DND-41 (cell line): Measurements from ENCODE around the gene SRPRB.

Experiments used
- ATAC-seq: fragments of 200-7000 bp; cut with Tn5 transposase; 3 replicates; pipeline ENCODE4 v1.9.1; 2021; ENCODE audit warnings: low read depth; ENCODE audit not compliant: insufficient read depth
- DNase-seq: peaks from one replicate; pipeline ENCODE4 v3.0.0-alpha.2; 2020
- H2AFZ ChIP-seq: 2 replicates; pipeline ENCODE4 v1.6.0; 2012; ENCODE audit warnings: low read depth, low read length
- H3K27ac ChIP-seq: 2 replicates; pipeline ENCODE4 v1.5.1; 2012; ENCODE audit warnings: low read length, inconsistent platforms
- H3K27me3 ChIP-seq: fragments of 200-600 bp; sonication (generic); 2 replicates; pipeline ENCODE4 v1.6.0; 2012; ENCODE audit warnings: low read length, mild to moderate bottlenecking, inconsistent platforms; ENCODE audit not compliant: insufficient read depth, poor library complexity
- H3K36me3 ChIP-seq: 2 replicates; pipeline ENCODE4 v1.5.1; 2012; ENCODE audit warnings: low read length, inconsistent platforms; ENCODE audit not compliant: insufficient read depth
- H3K4me1 ChIP-seq: 2 replicates; pipeline ENCODE4 v1.5.1; 2012; ENCODE audit warnings: mild to moderate bottlenecking, low read length; ENCODE audit not compliant: insufficient read depth
- H3K4me2 ChIP-seq: 2 replicates; pipeline ENCODE4 v1.6.0; 2012; ENCODE audit warnings: mild to moderate bottlenecking, moderate library complexity, low read length, inconsistent platforms; ENCODE audit not compliant: insufficient read depth
- H3K4me3 ChIP-seq, 2 experiments: fragments of 200-600 bp in 1 of 2; shearing (Covaris generic) in 1 of 2; 2 replicates each; pipeline ENCODE4 v1.5.1; 2012 to 2016; ENCODE audit warnings: inconsistent platforms in 2 of 2, low read length in 2 of 2, mild to moderate bottlenecking in 2 of 2, low read depth in 1 of 2, moderate library complexity in 1 of 2
- H3K79me2 ChIP-seq: 2 replicates; pipeline ENCODE4 v1.6.0; 2012; ENCODE audit warnings: low read length, inconsistent platforms; ENCODE audit not compliant: insufficient read depth
- H3K9ac ChIP-seq: 2 replicates; pipeline ENCODE4 v1.6.0; 2012; ENCODE audit warnings: low read depth, mild to moderate bottlenecking, inconsistent platforms, low read length, moderate library complexity
- H3K9me3 ChIP-seq: 2 replicates; pipeline ENCODE4 v1.5.1; 2012; ENCODE audit warnings: low read length, moderate library complexity, mild to moderate bottlenecking, inconsistent platforms; ENCODE audit not compliant: insufficient read depth, severe bottlenecking
- H4K20me1 ChIP-seq: 2 replicates; pipeline ENCODE4 v1.6.0; 2012; ENCODE audit warnings: low read length; ENCODE audit not compliant: insufficient read depth
- EZH2 ChIP-seq: IDR thresholded peaks from 3 replicates; pipeline ENCODE4 v1.6.1; 2012; ENCODE audit warnings: borderline replicate concordance, low read depth, mild to moderate bottlenecking, moderate library complexity, low read length, inconsistent platforms; ENCODE audit not compliant: severe bottlenecking
- TF ChIP-seq, protein P1 (sequence below): IDR thresholded peaks from 2 replicates; pipeline ENCODE4 v1.5.1; 2012; ENCODE audit warnings: borderline replicate concordance, low read length, moderate library complexity, mild to moderate bottlenecking; ENCODE audit not compliant: poor library complexity, severe bottlenecking; ENCODE audit errors: extremely low read depth

SRPRB gene

DNA sequence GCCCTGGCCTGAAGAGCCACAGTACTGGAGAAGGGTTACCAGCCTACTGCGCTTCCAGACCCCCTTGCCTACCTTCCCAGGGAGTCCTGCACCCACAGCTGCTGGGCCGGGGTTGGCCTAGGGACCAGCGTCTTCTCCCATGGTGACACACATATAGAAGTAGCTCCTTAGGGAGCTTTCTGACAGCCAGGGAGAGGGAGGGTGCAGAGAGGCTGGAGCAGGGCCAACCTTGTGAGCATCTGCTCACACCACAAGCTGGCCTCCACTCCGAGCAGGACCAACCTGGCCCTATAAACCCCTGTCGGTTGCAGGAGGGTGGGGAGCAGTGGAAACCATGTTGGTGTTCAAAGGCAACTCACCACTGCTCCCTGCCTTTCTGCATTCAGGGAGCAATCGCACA, 35.2 kb downstream of the SRPRB start:
- Histone ChIP-seq H3K36me3 (no peaks in the 10 kb centered on the region), H3K27me3 (peaks cover 3% of the 10 kb centered on the region), H3K9me3 (no peaks in the 10 kb centered on the region), H3K4me3 (no peak overlapping the region), H3K9ac (no peak overlapping the region), H3K27ac (no peak overlapping the region), H3K4me2 (no peak overlapping the region), H3K4me1 (no peaks in the 10 kb centered on the region), H4K20me1 (no peaks in the 10 kb centered on the region), H2AFZ (no peak overlapping the region), H3K79me2 (no peaks in the 10 kb centered on the region)
- no peak for TF ChIP-seq EZH2
- TF ChIP-seq, protein P1, sequence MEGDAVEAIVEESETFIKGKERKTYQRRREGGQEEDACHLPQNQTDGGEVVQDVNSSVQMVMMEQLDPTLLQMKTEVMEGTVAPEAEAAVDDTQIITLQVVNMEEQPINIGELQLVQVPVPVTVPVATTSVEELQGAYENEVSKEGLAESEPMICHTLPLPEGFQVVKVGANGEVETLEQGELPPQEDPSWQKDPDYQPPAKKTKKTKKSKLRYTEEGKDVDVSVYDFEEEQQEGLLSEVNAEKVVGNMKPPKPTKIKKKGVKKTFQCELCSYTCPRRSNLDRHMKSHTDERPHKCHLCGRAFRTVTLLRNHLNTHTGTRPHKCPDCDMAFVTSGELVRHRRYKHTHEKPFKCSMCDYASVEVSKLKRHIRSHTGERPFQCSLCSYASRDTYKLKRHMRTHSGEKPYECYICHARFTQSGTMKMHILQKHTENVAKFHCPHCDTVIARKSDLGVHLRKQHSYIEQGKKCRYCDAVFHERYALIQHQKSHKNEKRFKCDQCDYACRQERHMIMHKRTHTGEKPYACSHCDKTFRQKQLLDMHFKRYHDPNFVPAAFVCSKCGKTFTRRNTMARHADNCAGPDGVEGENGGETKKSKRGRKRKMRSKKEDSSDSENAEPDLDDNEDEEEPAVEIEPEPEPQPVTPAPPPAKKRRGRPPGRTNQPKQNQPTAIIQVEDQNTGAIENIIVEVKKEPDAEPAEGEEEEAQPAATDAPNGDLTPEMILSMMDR = no peak
- ATAC-seq = no peak
- no peak for DNase-seq

DNA sequence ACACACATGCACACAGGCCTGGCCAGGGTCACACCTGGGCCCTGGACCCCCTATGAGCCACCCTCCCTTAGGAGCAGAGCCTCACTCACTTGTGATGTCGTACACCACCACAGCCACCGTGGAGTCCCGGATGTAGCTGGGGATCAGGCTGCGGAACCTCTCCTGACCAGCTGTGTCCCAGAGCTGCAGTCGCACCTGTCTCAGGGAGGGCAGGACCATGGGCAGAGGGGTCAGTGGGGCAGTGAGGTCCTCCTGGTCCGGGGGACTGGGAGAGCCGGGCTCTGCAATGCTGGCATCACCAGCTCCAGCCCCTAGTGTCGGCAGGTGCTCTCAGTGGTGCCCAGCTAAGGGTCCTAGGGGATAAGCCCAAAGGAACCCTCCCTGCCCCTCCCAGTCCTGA, 35.6 kb downstream of the SRPRB start:
- H3K4me3 ChIP-seq = no peak overlapping the region
- DNase-seq (no peak), ATAC-seq (no peak)
- H3K27ac ChIP-seq = no peak overlapping the region
- peaks cover 3% of the 10 kb centered on the region for H3K27me3 ChIP-seq
- no peaks in the 10 kb centered on the region for H3K9me3 ChIP-seq
- H4K20me1 ChIP-seq = no peaks in the 10 kb centered on the region
- no peaks in the 10 kb centered on the region for H3K79me2 ChIP-seq
- H3K9ac ChIP-seq = no peak overlapping the region
- H3K36me3 ChIP-seq = no peaks in the 10 kb centered on the region
- H3K4me1 ChIP-seq = no peaks in the 10 kb centered on the region
- TF ChIP-seq, protein P1 = no peak
- TF ChIP-seq EZH2 = no peak
- no peak overlapping the region for H3K4me2 ChIP-seq
- H2AFZ ChIP-seq = no peak overlapping the region

DNA sequence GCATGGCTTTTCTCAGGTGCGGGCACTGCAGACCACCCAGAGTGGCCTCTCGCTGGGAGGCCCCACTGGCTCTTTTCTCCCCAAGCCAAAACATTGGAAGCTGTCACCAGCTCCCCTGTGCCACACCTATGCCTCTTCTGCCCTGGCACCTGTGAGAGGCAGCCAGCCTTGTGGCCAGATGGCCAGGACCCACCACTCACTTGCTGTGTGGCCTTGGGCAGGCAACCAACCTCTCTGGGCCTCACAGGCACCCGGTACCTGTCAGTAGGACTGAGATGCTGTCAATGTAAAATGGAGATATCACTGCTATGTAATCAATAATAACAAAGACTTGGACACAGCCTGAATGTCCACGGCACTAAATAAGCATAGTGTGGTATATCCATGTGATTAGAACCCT, 36.5 kb downstream of the SRPRB start:
- no peak for ATAC-seq
- H3K79me2 ChIP-seq = no peaks in the 10 kb centered on the region
- H3K36me3 ChIP-seq = no peaks in the 10 kb centered on the region
- no peak for TF ChIP-seq EZH2
- TF ChIP-seq, protein P1 = no peak
- H3K27me3 ChIP-seq = peaks cover 7% of the 10 kb centered on the region
- no peak overlapping the region for H3K9ac ChIP-seq
- H3K4me1 ChIP-seq = no peaks in the 10 kb centered on the region
- no peaks in the 10 kb centered on the region for H4K20me1 ChIP-seq
- H3K4me2 ChIP-seq = no peak overlapping the region
- H2AFZ ChIP-seq = no peak overlapping the region
- no peaks in the 10 kb centered on the region for H3K9me3 ChIP-seq
- H3K4me3 ChIP-seq = no peak overlapping the region
- DNase-seq = no peak
- H3K27ac ChIP-seq = no peak overlapping the region

DNA sequence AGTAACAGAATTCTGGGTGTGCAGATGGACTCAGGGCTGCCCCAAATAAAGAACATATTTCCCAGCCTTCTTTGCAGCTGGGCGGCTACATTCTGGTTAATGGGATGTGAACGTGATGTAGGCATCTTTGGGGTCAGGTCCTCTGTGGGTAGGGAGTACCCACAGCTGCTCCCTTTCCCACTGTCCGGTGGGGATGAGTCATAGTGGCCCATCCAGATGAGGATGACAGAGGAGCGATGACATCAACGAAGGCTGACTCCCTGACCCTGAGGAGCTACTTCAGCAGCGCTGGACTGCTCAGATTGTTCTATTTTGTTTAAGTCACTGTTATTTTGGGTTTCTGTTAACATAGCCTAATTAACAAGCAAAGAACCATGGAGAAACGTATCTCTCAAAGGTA, 38.0 kb downstream of the SRPRB start:
- DNase-seq = no peak

More for the DNA sequence above, 38.0 kb downstream of the SRPRB start:
- Histone ChIP-seq H2AFZ (no peak overlapping the region), H3K36me3 (no peaks in the 10 kb centered on the region), H3K4me1 (no peaks in the 10 kb centered on the region), H3K79me2 (no peaks in the 10 kb centered on the region), H3K27ac (no peak overlapping the region), H3K4me3 (no peak overlapping the region), H3K4me2 (no peak overlapping the region), H4K20me1 (no peaks in the 10 kb centered on the region), H3K9me3 (no peaks in the 10 kb centered on the region), H3K27me3 (peaks cover 11% of the 10 kb centered on the region), H3K9ac (no peak overlapping the region)
- TF ChIP-seq, protein P1 = no peak
- TF ChIP-seq EZH2 = no peak
- no peak for ATAC-seq
